Hepatocyte (in vitro differentiated cells): Measurements from ENCODE around the gene CFAP221. TPM values are rescaled to one million over a fixed set of nuclear protein-coding genes. Genes with fewer than 3 reads are reported as not detected.

ENCODE experiments used
- DNase-seq: peaks from one replicate; pipeline ENCODE4 v3.0.0-alpha.2; 2016; ENCODE audit warnings: low spot score
- H2AFZ ChIP-seq: fragments of 200-600 bp; sonication (generic); 2 replicates; pipeline ENCODE4 v1.6.0; 2016; ENCODE audit warnings: antibody characterized with exemption, mild to moderate bottlenecking
- H3K27ac ChIP-seq: fragments of 200-600 bp; sonication (generic); 2 replicates; pipeline ENCODE4 v1.5.1; 2016; ENCODE audit warnings: mild to moderate bottlenecking
- H3K27me3 ChIP-seq: fragments of 200-600 bp; sonication (generic); 2 replicates; pipeline ENCODE4 v1.6.1; 2016
- H3K36me3 ChIP-seq: fragments of 200-600 bp; sonication (generic); replicated peaks from 2 replicates; pipeline ENCODE4 v1.5.1; 2016; ENCODE audit warnings: low read depth; ENCODE audit not compliant: insufficient read depth
- H3K4me1 ChIP-seq: fragments of 200-600 bp; sonication (generic); 2 replicates; pipeline ENCODE4 v1.5.1; 2016; ENCODE audit warnings: mild to moderate bottlenecking, moderate library complexity; ENCODE audit not compliant: insufficient read depth
- H3K4me2 ChIP-seq: fragments of 200-600 bp; sonication (generic); 2 replicates; pipeline ENCODE4 v1.6.0; 2016
- H3K4me3 ChIP-seq: fragments of 200-600 bp; sonication (generic); 2 replicates; pipeline ENCODE4 v1.5.1; 2016; ENCODE audit warnings: mild to moderate bottlenecking
- H3K79me2 ChIP-seq: fragments of 200-600 bp; sonication (generic); 2 replicates; pipeline ENCODE4 v1.6.0; 2017; ENCODE audit warnings: mild to moderate bottlenecking
- H3K9me2 ChIP-seq: fragments of 200-600 bp; sonication (generic); replicated peaks from 2 replicates; pipeline ENCODE4 v1.6.0; 2017; ENCODE audit warnings: mild to moderate bottlenecking; ENCODE audit not compliant: insufficient read depth
- H3K9me3 ChIP-seq: fragments of 200-600 bp; sonication (generic); 2 replicates; pipeline ENCODE4 v1.5.1; 2016; ENCODE audit warnings: low read depth, mild to moderate bottlenecking
- H4K20me1 ChIP-seq: fragments of 200-600 bp; sonication (generic); 2 replicates; pipeline ENCODE4 v1.6.0; 2016; ENCODE audit warnings: mild to moderate bottlenecking; ENCODE audit not compliant: insufficient read depth, poor library complexity, severe bottlenecking
- EZH2 ChIP-seq: fragments of 200-600 bp; sonication (generic); IDR thresholded peaks from 2 replicates; pipeline ENCODE4 v1.6.1; 2016; ENCODE audit warnings: antibody characterized with exemption, mild to moderate bottlenecking, borderline replicate concordance
- EZH2phosphoT487 ChIP-seq: fragments of 200-600 bp; sonication (generic); IDR thresholded peaks from one replicate; pipeline ENCODE4 v1.6.1; 2018; ENCODE audit warnings: antibody characterized with exemption, mild to moderate bottlenecking, low read depth, moderate library complexity; ENCODE audit not compliant: unreplicated experiment, severe bottlenecking
- WGBS: methylation state at CpG from one replicate; pipeline ENCODE4 v1.1.6; 2016; ENCODE audit warnings: low lambda C conversion rate; ENCODE audit errors: missing lambda C conversion rate; 5-methylcytosine and 5-hydroxymethylcytosine counted together
- polyA plus RNA-seq: library from polyadenylated mRNA; unstranded; fragments of >200 nt; fragmentation: Nextera tagmentation; extraction: Ambion mirVana; gene quantifications from 2 replicates; pipeline ENCODE4 v1.2.1, GENCODE V29; 2016
- total RNA-seq: library from RNA; depleted of rRNA; stranded (reverse); fragments of >200 nt; gene quantifications from 2 replicates; pipeline ENCODE4 v1.2.3, GENCODE V29; 2014
- TF ChIP-seq, protein P1 (sequence below): fragments of 200-600 bp; sonication (generic); IDR thresholded peaks from 2 replicates; pipeline ENCODE4 v1.5.1; 2016; ENCODE audit warnings: antibody characterized with exemption, mild to moderate bottlenecking; ENCODE audit not compliant: poor library complexity

Gene CFAP221
- total and polyA plus RNA-seq, 2 experiments from 2014 or later: 3.3 to 3.4 TPM

DNA sequence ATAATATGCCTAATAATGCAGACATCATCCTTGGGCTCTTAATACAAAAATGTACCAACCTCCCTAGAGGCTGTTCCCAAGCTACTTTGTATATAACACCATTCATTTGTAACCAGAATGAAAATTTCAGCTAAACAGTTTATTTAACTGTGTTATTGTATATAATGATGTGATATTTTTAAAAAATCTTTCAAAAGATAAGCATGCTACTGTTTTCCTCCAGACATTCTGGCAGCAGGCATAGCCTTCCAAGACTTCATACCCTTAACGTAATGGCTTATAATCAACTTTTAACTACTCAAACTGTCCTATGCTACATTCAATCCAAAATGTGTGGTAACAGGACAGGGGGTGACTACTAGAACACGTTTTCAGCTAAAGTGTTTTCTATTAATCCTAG, 21.2 kb downstream of the CFAP221 start:
- no peak overlapping the region for H3K27ac ChIP-seq
- no peak for TF ChIP-seq EZH2phosphoT487
- TF ChIP-seq, protein P1, sequence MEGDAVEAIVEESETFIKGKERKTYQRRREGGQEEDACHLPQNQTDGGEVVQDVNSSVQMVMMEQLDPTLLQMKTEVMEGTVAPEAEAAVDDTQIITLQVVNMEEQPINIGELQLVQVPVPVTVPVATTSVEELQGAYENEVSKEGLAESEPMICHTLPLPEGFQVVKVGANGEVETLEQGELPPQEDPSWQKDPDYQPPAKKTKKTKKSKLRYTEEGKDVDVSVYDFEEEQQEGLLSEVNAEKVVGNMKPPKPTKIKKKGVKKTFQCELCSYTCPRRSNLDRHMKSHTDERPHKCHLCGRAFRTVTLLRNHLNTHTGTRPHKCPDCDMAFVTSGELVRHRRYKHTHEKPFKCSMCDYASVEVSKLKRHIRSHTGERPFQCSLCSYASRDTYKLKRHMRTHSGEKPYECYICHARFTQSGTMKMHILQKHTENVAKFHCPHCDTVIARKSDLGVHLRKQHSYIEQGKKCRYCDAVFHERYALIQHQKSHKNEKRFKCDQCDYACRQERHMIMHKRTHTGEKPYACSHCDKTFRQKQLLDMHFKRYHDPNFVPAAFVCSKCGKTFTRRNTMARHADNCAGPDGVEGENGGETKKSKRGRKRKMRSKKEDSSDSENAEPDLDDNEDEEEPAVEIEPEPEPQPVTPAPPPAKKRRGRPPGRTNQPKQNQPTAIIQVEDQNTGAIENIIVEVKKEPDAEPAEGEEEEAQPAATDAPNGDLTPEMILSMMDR: no peak
- TF ChIP-seq EZH2: no peak
- H2AFZ ChIP-seq: no peak overlapping the region
- H3K27me3 ChIP-seq: no peaks in the 10 kb centered on the region
- no peaks in the 10 kb centered on the region for H3K9me2 ChIP-seq
- H3K9me3 ChIP-seq: no peaks in the 10 kb centered on the region
- no peak for DNase-seq
- H4K20me1 ChIP-seq: no peaks in the 10 kb centered on the region
- H3K36me3 ChIP-seq: no peaks in the 10 kb centered on the region
- no peak overlapping the region for H3K4me3 ChIP-seq
- 69% methylated on average over 2 of the region's 2 CpGs for WGBS
- H3K4me1 ChIP-seq: no peaks in the 10 kb centered on the region
- H3K79me2 ChIP-seq: no peaks in the 10 kb centered on the region
- H3K4me2 ChIP-seq: no peak overlapping the region

DNA sequence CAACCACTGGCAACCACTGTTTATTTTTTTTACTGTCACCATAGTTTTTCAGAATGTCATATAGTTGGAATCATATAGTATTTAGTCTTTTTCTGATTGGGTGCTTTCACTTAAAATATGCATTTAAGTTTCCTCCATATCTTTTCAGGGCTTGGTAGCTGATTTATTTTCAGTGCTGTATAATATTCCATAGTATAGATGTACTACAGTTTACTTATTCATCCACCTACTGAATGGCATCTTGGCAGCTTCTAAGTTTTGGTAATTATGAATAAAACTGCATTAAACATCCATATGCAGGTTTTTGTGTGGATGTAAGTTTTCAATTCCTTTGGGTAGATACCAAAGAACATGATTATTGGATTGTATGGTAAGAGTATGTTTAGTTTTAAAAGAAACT, 23.0 kb downstream of the CFAP221 start:
- Histone ChIP-seq H3K9me2 (no peaks in the 10 kb centered on the region), H3K36me3 (no peaks in the 10 kb centered on the region), H3K79me2 (no peaks in the 10 kb centered on the region), H3K9me3 (no peaks in the 10 kb centered on the region), H3K4me1 (no peaks in the 10 kb centered on the region), H3K4me3 (no peak overlapping the region), H3K4me2 (no peak overlapping the region), H3K27me3 (no peaks in the 10 kb centered on the region), H3K27ac (no peak overlapping the region), H4K20me1 (no peaks in the 10 kb centered on the region), H2AFZ (no peak overlapping the region)
- DNase-seq: no peak
- no peak for TF ChIP-seq EZH2
- no peak for TF ChIP-seq EZH2phosphoT487
- TF ChIP-seq, protein P1: no peak

DNA sequence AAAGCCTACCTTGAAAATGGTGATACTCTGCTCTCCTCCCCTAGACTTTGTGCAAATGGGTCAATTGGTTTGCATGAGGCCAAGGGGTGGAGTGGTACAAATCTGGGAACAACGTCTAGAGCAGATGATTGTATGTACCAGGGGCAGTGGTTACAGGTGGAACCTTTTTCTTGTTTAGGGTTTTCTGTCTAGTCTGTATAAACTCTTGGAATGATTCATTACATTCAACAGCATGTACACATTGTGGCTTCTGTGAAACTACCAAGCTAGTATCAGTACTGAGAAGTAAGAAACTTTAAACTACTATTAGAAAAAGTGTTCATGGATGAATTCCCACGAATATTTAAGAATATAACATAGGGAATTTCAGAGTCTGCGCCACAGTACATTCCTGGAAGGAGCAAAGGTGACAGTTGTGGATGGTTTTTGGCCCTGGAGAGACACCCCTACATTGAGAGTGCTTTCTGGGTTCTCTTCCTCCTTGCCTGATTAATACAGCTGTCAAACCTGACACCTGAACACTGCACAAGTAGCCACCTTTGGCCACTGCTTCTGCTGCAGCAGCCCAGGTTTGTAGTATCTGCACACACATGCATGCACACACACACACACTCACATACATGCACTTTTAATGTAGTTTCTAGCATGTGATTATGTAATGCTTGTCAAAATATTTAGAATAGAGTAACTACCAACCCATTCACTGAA, 30.0 kb downstream of the CFAP221 start:
- H4K20me1 ChIP-seq: no peaks in the 10 kb centered on the region
- no peaks in the 10 kb centered on the region for H3K9me2 ChIP-seq
- H3K4me1 ChIP-seq: no peaks in the 10 kb centered on the region
- H3K9me3 ChIP-seq: no peaks in the 10 kb centered on the region
- no peaks in the 10 kb centered on the region for H3K79me2 ChIP-seq
- no peaks in the 10 kb centered on the region for H3K36me3 ChIP-seq
- no peak overlapping the region for H3K27ac ChIP-seq
- no peak for DNase-seq
- no peak overlapping the region for H3K4me2 ChIP-seq
- no peak overlapping the region for H3K4me3 ChIP-seq
- H2AFZ ChIP-seq: no peak overlapping the region
- 80% methylated on average over 3 of the region's 3 CpGs for WGBS
- H3K27me3 ChIP-seq: no peaks in the 10 kb centered on the region
- TF ChIP-seq EZH2: no peak
- TF ChIP-seq, protein P1: no peak
- TF ChIP-seq EZH2phosphoT487: no peak
